ENCODE measurements around the gene HOXB8.

HOXB8 gene

DNA sequence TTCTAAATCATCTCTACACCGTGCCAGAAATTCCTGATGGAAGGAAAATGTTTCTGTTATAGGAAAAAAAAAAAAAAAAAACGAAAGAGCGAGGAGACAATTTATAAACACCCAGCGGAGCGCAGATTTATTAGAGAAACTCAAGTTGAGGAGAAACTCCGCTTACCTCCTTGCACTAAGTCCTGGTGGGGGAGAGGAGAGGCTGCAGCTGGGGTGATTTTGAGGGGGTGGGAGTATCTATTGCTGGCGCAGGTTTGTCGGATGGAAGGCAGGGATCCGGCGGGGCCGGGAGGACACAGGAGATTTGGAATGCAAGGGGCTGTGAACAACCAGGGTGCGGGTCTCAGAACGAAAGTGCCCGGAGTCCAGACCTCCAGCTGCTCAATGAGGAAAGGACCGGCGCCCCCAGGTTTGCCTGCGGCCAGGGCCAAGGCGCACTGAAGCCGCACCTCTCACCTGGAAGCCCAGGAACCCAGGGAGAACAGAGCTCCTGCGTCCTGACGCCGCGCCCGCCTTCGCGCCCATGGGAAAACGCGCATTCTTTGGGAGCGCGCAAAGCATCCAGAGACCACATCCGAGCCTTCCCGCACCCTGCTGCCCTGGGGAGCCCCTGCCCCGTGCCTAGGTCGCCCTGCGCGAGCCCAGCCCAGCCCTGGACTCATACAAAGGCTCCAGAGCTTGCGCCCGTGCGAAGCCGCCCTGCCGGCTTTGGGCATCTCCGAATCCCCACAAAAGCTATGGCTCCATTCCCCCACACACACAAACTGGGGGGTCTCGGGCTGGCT, 2.6 kb upstream of the HOXB8 start:
- TF ChIP-seq CTCF (IDR thresholded peaks at IDR 0.05; ENCODE audit: borderline replicate concordance, control extremely low read depth, extremely low read depth, insufficient read depth, missing control alignments), result no peak
- in situ Hi-C loops (cut with MboI; ENCODE audit: low sequenced_read_pairs, unreplicated experiment), result no loop called here
- no peak for DNase-seq (ENCODE audit: low spot score)

DNA sequence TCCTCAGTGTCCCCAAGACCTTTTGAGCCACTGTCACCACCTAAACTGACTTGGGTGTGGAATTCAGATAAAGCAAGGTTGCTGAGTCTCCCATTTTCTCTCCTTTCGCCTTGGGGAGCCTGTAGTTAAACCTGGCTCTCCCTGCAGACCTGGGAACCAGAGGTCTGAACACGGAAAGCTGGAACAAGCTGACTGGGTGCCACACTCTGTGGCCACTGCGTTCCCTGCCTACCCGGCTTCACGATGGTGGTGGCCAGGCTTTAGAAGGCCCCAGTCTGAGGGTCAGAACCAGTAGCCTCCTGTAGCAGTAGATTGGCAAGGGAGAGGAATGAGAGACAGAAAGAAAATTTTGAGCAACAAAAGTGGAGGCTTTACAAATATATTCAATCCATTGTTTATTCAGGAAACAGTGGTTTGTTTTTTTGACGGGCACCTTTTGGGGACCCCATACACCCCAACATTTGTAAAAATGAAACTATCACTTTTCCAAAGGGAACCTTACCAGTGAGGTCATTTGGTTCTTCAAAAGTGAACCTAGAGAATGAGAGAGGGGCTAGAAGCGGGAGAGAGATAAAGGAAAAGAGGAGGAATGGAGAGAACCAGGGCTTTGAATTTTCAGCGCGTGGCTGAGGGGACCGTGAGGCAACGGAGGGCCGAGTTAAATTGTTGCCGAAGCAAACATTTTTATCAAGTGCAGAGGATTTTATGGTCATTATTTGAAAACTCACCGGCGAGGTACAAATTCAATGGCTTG, 1.8 kb upstream of the HOXB8 start:
- no peak for DNase-seq (ENCODE audit: low spot score)
- no peak for TF ChIP-seq CTCF (IDR thresholded peaks at IDR 0.05; ENCODE audit: borderline replicate concordance, control extremely low read depth, extremely low read depth, insufficient read depth, missing control alignments)
- in situ Hi-C loops (cut with MboI; ENCODE audit: low sequenced_read_pairs, unreplicated experiment), result no loop called here

- no peak for TF ChIP-seq CTCF (IDR thresholded peaks at IDR 0.05; ENCODE audit: borderline replicate concordance, control extremely low read depth, extremely low read depth, insufficient read depth, missing control alignments)
- in situ Hi-C loops (cut with MboI; ENCODE audit: low sequenced_read_pairs, unreplicated experiment), result no loop called here
- DNase-seq (ENCODE audit: low spot score), result no peak
Observed at GRCh38 chr17:48615963-48616716, 1.0 kb upstream of the HOXB8 start.

DNA sequence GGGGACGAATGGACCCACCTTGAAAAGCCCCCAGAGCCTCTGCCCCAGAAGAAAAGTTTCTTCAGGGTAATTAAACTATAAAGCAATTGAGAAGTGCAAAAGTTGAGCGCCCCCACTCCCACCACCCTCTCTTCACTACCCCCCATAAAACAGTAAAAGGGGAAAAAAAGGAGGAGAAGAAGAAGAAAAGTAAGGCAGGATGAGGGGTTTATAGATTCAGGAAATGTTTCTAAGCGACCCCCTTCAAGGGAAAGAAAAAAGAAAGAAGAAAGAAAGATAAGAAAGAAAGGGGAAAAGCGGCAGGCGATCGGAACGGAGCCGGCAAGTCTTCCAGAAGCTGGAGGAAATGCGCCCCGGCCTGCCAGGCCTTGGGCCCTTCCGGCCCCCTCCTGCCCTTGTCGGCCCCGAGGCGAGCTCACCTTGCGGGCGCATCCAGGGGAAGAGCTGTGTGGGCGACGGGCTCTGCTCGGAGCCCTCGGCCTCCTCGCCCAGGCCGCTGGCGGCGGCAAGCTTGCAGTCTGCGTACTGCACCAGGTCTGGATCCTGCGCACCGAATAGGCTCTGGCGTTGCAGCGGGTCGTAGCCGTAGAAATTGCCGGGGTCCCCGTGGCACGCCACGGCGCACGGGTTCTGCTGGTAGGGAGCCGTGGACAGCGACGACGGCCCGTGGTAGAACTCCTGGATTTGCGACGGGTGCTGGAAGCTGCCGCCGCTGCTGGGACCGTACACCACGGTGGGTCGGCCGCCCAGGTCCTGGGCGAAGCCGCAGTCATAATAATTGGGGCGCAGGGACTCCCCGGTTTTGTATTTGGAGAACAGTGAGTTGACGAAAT, 1.0 kb downstream of the HOXB8 start:
- in situ Hi-C loops (cut with MboI; ENCODE audit: low sequenced_read_pairs, unreplicated experiment), result no loop called here
- no peak for TF ChIP-seq CTCF (IDR thresholded peaks at IDR 0.05; ENCODE audit: borderline replicate concordance, control extremely low read depth, extremely low read depth, insufficient read depth, missing control alignments)
- no peak for DNase-seq (ENCODE audit: low spot score)

GRCh38 chr17:48612854-48613691, 2.0 kb downstream of the HOXB8 start:
- TF ChIP-seq CTCF (IDR thresholded peaks at IDR 0.05; ENCODE audit: borderline replicate concordance, control extremely low read depth, extremely low read depth, insufficient read depth, missing control alignments), result no peak
- in situ Hi-C loops (cut with MboI; ENCODE audit: low sequenced_read_pairs, unreplicated experiment), result no loop called here
- DNase-seq (ENCODE audit: low spot score), result peak; percentile 76

Data from GM13976 (cell line).